Transverse colon (tissue), 4 donors: ENCODE measurements around the gene RGPD5. TPM values are rescaled to one million over a fixed set of nuclear protein-coding genes. Genes with fewer than 3 reads are reported as not detected.
"Not testable (repeated sequence)": the region's sequence is repeated elsewhere in the genome, so short reads cannot be mapped to it uniquely, and the experiment has no call there.

ENCODE experiments used
- DNase-seq: peaks from one replicate; pipeline ENCODE4 v3.0.0-alpha.2; 2019
- H3K27ac ChIP-seq, 4 donors: fragments of 200-600 bp; sonication (generic); 2 replicates each; pipeline ENCODE4 v1.5.1; 2016 to 2018; ENCODE audit warnings: inconsistent platforms in 4 of 4
- H3K27me3 ChIP-seq: fragments of 200-600 bp; sonication (generic); 2 replicates; pipeline ENCODE4 v1.5.1; 2017; ENCODE audit warnings: inconsistent platforms
- H3K36me3 ChIP-seq, 4 donors: fragments of 200-600 bp; sonication (generic); 2 replicates each; pipeline ENCODE4 v1.5.1; 2017 to 2019; ENCODE audit warnings: inconsistent platforms in 4 of 4
- H3K4me1 ChIP-seq, 4 donors: fragments of 200-600 bp; sonication (generic); 2 replicates each; pipeline ENCODE4 v1.5.1; 2017 to 2020; ENCODE audit warnings: inconsistent platforms in 4 of 4
- H3K4me3 ChIP-seq, 4 donors: fragments of 200-600 bp; sonication (generic); 1 replicate in 1 of 4; 2 replicates in 3 of 4; pipeline versions ENCODE4 v1.5.1 to v1.6.1; 2017 to 2019; ENCODE audit warnings: inconsistent platforms in 4 of 4
- H3K9me3 ChIP-seq, 2 donors: fragments of 200-600 bp; sonication (generic); 2 replicates each; pipeline ENCODE4 v1.5.1; 2017 to 2019; ENCODE audit warnings: inconsistent platforms in 2 of 2
- WGBS, 2 donors: methylation state at CpG; one replicate each; pipeline ENCODE4 v1.1.5; 2018; ENCODE audit warnings: low coverage in 1 of 2; 5-methylcytosine and 5-hydroxymethylcytosine counted together
- in situ Hi-C, 4 donors: fragments of 200-750 bp; cut with MboI; loops; one replicate each; pipeline versions ENCODE4 v1.15.0 to v1.15.1; 2017; ENCODE audit warnings: low sequenced_read_pairs in 3 of 4, low pct_ligation_motif_present in 1 of 4, low pct_unique_long_range_greater_than_20kb in 1 of 4
- intact Hi-C: fragments of 100-400 bp; cut with DNase I; formaldehyde crosslinking; loops from one replicate; pipeline ENCODE4 v1.15.1; 2023; ENCODE audit warnings: low total_unique reads
- total RNA-seq, 4 donors: library from RNA; depleted of rRNA; stranded (reverse); fragments of >200 nt; gene quantifications; one replicate each; pipeline ENCODE4 v1.1.0, GENCODE V29; 2016

RGPD5 gene
- total RNA-seq, 4 donors from 2014 or later = 8.8 to 38.2 (median 31.8) TPM

DNA sequence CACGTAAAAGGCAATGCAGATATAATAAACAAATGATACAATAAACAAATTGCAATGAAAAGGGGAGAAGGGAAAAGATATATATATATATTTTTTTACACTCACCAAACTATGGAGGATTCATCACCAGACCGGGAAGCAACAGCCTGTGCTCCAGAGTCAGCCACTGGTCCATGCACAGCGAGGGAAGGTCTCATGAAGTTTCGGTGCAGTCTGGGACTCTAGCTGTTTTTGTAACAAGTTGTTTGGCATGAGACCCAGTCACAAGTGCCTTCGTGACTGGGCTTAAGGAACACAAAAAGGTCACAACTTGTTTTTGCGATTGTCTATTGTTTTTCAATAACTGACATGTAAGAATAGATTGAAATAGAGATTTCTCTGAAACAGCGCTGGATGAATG, 99.6 kb downstream of the RGPD5 start:
- H3K4me1 ChIP-seq, H3K27me3 ChIP-seq, intact Hi-C loops, H3K27ac ChIP-seq, H3K36me3 ChIP-seq, H3K4me3 ChIP-seq, H3K9me3 ChIP-seq, DNase-seq, in situ Hi-C loops: not testable (repeated sequence)
- WGBS, 2 donors = no CpG with 5 or more reads among the region's 7 CpGs

DNA sequence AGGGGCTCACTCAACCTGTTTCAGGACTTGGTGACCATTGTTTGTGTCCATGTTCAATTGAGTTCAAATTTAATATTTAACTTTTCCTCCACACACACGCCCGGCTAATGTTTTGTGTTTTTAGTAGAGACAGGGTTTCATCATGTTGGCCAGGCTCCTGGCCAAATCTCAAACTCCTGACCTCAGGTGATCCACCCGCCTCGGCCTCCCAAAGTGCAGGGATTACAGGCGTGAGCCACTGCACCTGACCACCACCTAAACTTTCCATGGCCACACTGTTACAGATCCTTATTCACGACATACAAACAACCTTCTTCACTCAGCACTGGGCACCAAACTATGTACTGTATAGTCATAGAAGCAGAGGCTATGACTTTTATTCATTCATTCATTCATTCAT, 100.0 kb downstream of the RGPD5 start:
- H3K27ac ChIP-seq, DNase-seq, in situ Hi-C loops, H3K9me3 ChIP-seq, H3K27me3 ChIP-seq, H3K36me3 ChIP-seq, intact Hi-C loops, H3K4me1 ChIP-seq, H3K4me3 ChIP-seq: not testable (repeated sequence)
- no CpG with 5 or more reads among the region's 6 CpGs for WGBS, 2 donors

DNA sequence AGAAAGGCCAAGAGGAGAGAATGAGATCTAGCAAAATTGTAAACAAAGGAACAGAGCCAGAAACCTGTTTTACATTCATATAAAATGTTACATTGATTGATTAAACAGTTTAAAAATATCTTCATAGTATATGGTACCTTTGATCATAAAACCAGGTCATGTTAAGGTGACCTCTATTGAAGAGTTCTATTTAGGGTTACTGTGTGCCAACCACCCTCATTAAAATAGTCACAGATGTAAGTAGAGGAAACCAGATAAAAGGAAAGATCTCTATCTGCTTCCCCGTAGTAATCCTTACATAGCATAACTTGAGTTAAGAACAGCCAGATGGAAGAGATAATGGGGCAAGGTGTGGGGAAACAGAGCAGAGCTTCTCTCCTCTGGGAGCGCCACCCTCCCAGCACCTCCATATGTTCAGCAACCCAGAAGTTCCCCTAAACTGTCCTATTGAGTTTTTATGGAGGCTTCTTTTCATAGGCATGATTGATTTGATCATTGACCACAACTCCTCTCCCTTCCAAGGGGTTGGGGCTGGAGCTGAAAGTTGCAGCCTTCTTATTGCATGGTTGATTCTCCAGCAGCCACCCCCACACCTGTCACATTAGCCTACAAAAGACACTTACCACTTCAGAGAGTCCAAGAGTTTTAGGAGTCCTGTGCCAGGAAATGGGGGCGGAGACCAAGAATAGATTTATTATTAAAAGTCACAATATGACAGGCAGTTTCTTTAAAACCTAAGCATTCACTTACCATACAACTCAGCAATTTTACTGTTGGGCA, 101.2 kb downstream of the RGPD5 start:
- H3K4me1 ChIP-seq, H3K4me3 ChIP-seq, H3K27ac ChIP-seq, H3K9me3 ChIP-seq, H3K36me3 ChIP-seq, DNase-seq, in situ Hi-C loops, intact Hi-C loops, H3K27me3 ChIP-seq: not testable (repeated sequence)
- no CpG with 5 or more reads among the region's 3 CpGs for WGBS, 2 donors

DNA sequence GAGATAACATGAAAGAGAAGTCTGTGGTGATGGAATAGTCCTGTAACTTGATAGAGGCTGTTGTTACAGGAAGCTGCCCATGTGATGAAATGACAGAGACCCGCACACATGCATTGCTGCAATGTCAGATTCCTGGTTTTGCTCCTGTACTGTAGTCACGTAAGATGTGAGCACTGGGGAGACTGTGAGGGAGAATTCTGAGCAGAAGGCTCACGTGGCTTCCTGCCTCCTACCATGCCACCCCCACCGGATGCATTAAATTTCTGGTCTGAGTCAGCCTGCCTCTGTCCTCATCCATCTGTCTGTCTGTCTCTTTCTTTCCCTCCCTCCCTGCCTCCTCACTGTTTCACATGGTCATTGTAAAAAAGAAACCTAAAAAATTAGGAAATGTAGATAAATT, 102.1 kb downstream of the RGPD5 start:
- H3K27me3 ChIP-seq, DNase-seq, H3K36me3 ChIP-seq, H3K9me3 ChIP-seq, intact Hi-C loops, in situ Hi-C loops, H3K4me1 ChIP-seq, H3K4me3 ChIP-seq, H3K27ac ChIP-seq: not testable (repeated sequence)
- no CpG with 5 or more reads among the region's 4 CpGs for WGBS, 2 donors

DNA sequence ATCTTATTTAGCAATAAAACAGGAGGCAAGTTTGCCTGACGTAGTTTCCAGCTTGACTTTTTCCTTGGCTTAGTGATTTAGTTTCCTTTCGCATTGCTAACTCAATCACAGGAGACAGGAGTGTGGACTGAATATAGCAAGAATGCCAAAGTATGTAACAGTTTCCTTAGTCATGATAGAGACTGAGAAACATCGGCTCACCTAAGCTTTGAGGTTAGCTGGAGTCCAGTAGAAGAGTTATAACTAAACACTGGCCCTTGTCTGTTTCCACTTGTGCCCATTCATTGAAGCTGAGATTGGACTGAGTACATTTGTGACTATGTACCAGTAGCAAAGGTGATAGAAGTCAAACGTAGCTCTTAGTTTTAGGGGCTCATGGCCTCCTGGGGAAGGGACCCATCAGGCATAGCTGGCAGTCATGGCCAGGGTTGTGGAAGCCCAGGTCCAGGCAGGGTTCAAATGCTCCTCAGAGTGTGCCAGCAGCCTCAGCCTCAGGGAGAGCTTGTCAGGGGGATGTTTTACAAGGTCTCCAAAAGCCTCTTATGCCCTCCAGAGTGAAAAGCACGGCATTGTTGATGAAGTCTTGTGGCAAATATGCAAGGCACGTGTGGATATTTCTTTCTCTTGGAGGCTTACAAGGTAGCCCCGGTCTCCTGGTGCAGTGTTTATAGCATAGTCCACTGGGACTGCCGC, 103.8 kb downstream of the RGPD5 start:
- no CpG with 5 or more reads among the region's 8 CpGs for WGBS, 2 donors
- in situ Hi-C loops, H3K27ac ChIP-seq: not testable (repeated sequence)

DNA sequence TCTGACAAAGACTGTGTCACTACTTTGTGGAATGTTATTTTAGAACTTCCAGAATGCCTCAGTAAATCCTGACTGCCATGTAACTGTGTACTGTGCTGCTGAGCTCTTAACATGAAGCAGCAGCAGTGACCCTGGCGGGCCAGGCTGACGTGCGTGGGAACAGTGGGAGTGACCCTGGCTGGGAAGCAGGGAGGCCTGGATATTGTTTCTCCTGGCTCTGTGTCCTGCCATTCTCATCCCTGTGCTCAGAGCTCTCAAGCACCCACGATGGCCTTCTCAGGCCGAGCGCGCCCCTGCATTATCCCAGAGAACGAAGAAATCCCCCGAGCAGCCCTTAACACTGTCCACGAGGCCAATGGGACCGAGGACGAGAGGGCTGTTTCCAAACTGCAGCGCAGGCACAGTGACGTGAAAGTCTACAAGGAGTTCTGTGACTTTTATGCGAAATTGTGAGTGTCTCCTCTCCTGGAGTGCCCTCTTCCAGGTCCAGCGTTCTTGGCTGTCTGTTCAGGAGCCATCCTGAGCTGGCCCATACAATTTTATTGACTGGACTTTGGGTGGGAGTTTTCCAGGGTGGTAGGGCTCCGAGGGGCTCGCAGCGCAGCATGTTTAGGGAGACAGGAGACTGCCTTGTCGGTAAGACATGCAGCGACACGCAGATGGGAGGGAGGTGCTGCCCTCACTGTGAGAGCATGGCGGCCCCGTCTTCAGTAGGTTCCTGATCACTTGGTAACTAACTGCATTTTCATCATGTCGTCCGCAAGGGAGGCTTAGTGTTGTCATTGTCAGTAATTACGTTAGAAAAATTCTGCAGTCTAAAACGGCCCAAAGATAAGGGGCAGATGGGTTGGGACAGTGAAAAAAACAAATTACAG, 104.6 kb downstream of the RGPD5 start, which contains the start of gene LIMS3:
LIMS3 (plus strand) TSS at position 227 of the 875 bp plus-strand sequence; CDS start at position 268, 41 bp downstream.
- in situ Hi-C loops, H3K4me3 ChIP-seq, H3K27ac ChIP-seq, DNase-seq, intact Hi-C loops, H3K4me1 ChIP-seq, H3K9me3 ChIP-seq, H3K27me3 ChIP-seq, H3K36me3 ChIP-seq: not testable (repeated sequence)
- no CpG with 5 or more reads among the region's 28 CpGs for WGBS, 2 donors

More for the DNA sequence above, 103.8 kb downstream of the RGPD5 start:
- H3K9me3 ChIP-seq, H3K4me3 ChIP-seq, H3K27me3 ChIP-seq, H3K36me3 ChIP-seq, intact Hi-C loops, DNase-seq, H3K4me1 ChIP-seq: not testable (repeated sequence)

DNA sequence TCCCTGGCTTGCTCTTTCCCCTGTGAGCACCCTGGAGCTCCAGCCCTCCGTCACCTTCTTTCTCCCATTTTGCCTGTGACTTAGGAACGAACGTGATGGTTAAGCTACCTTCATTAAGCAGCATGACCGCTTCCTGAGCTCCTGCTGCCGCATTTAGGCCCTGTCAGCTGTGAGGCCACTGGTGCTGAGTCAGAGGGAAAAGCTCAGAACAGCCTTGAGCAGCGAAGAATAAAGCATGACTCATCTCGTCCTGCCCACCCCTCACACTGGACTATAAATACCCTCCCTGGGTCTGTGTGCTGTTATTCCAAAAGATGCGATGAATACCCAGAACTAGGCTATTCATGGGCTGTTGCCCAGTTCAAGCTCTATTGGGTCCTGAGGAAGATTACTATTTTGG, 111.7 kb downstream of the RGPD5 start:
- H3K27me3 ChIP-seq, intact Hi-C loops, H3K36me3 ChIP-seq, H3K9me3 ChIP-seq, in situ Hi-C loops, H3K4me1 ChIP-seq, DNase-seq, H3K4me3 ChIP-seq, H3K27ac ChIP-seq: not testable (repeated sequence)
- no CpG with 5 or more reads among the region's 8 CpGs for WGBS, 2 donors

Other genes starting within 250 kb of the RGPD5 start
- gene SEPTIN10, start 180.3 kb upstream of the RGPD5 start, total RNA-seq = 100 to 1,000 TPM in 2 of 4 donors, 10 to 100 TPM in 2; 39.6 to 151 (median 106) TPM
- 10 to 100 TPM; 40.6 to 99.5 (median 57.3) TPM for gene SOWAHC, start 179.9 kb upstream of the RGPD5 start, total RNA-seq
- gene LIMS3, start 104.4 kb downstream of the RGPD5 start, total RNA-seq = 1 to 10 TPM in 2 of 4 donors, under 1 TPM in 1, not detected in 1; 0.48 to 4.2 (median 3.7) TPM